Measurements from ENCODE around the gene HOXB5. TPM values are rescaled to one million over a fixed set of nuclear protein-coding genes. Genes with fewer than 3 reads are reported as not detected.

The HOXB5 gene
- total RNA-seq, 1 donor from 2014 or later: not detected

DNA sequence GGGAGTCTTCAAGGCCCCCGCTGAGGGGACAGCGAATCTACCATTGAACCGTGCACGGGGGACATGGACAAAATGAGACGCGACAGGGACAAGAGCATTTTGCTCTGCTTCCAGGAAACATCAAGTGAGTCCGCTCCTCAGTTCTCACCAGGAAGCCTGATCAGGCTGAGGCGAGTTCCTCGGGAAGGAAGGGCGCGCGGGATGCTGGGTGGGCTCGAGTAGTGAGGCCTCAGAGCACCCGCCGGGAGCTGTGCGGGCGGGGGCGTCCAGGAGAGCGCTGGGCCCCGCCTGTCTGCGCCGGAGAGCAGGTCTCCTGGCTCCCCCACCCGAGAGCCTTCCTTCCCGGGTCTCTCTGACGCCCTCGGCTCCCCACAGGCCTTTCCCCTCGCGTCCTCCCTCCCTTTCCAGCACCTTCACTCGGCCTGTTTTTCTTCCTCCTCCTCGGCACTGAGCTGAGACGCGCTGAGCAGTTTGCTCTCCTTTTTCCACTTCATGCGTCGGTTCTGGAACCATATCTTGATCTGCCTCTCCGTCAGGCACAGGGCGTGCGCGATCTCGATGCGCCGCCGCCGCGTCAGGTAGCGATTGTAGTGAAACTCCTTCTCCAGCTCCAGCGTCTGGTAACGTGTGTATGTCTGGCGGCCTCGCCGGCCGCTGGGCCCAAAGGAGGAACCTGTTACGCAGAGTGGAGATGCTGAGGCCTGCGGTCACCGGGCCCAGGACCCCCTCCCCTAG, 2.6 kb upstream of the HOXB5 start:
- Histone ChIP-seq H3K27ac (ENCODE audit: low read depth, low read length) (no peak overlapping the region), H3K9me3 (ENCODE audit: control insufficient read depth in 3 of 3, low read length in 3 of 3) (no peaks in the 10 kb centered on the region), H3K9ac (ENCODE audit: low read depth in 1 of 3, low read length in 3 of 3) (no peak overlapping the region), H3K4me3 (ENCODE audit: low read length in 3 of 3) (no peak overlapping the region), H3K27me3 (ENCODE audit: control insufficient read depth in 3 of 3, insufficient read depth in 3 of 3, low read length in 3 of 3) (peaks cover 86 to 94% (median 92%) of the 10 kb centered on the region in 3 donors), H3K36me3 (ENCODE audit: control insufficient read depth in 3 of 3, insufficient read depth in 3 of 3, low read length in 3 of 3) (no peaks in the 10 kb centered on the region), H3K4me1 (ENCODE audit: control insufficient read depth in 3 of 3, insufficient read depth in 3 of 3, low read length in 3 of 3) (peaks cover 12 to 30% (median 28%) of the 10 kb centered on the region in 3 donors)

DNA sequence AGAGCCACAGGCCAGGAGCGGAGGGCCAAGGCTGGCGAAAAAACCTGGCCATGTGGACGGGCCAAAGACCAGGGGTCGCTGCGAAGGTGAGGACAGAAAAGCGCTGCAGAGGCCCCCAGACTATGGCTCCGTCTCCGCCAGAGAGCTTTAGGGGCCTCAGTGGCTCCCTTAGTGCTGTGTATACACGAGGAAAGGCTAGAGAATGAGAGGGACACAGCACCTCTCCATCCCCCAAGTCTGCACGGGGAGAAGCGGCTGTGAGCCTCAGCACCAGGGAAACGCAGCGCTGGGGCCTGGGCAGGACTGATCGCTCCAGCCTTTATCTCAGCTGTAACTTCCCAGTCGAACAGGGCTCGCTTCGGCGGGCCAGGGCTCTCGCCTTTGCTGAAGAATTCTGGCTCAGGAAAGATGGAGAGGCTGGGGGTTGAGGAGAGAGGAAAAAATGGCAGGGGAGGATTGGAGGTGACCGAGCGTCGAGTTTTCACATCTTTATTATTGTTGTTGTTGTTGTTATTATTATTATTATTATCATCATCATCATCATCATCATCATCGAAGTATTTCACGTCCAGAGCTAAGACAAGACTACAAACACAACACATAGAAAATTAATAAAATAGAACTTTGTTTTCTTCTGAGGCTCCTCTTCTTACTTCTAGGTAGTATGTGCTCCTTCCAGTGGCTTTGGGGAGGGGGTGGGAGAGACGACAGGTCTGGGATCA, 1.9 kb upstream of the HOXB5 start:
- no peak overlapping the region for H3K9ac ChIP-seq (ENCODE audit: low read depth in 1 of 3, low read length in 3 of 3)
- peaks cover 86 to 94% (median 92%) of the 10 kb centered on the region in 3 donors for H3K27me3 ChIP-seq (ENCODE audit: control insufficient read depth in 3 of 3, insufficient read depth in 3 of 3, low read length in 3 of 3)
- H3K27ac ChIP-seq (ENCODE audit: low read depth, low read length): no peak overlapping the region
- H3K4me3 ChIP-seq (ENCODE audit: low read length in 3 of 3): no peak overlapping the region
- H3K4me1 ChIP-seq (ENCODE audit: control insufficient read depth in 3 of 3, insufficient read depth in 3 of 3, low read length in 3 of 3): peaks cover 12 to 30% (median 28%) of the 10 kb centered on the region in 3 donors
- no peaks in the 10 kb centered on the region for H3K9me3 ChIP-seq (ENCODE audit: control insufficient read depth in 3 of 3, low read length in 3 of 3)
- no peaks in the 10 kb centered on the region for H3K36me3 ChIP-seq (ENCODE audit: control insufficient read depth in 3 of 3, insufficient read depth in 3 of 3, low read length in 3 of 3)

DNA sequence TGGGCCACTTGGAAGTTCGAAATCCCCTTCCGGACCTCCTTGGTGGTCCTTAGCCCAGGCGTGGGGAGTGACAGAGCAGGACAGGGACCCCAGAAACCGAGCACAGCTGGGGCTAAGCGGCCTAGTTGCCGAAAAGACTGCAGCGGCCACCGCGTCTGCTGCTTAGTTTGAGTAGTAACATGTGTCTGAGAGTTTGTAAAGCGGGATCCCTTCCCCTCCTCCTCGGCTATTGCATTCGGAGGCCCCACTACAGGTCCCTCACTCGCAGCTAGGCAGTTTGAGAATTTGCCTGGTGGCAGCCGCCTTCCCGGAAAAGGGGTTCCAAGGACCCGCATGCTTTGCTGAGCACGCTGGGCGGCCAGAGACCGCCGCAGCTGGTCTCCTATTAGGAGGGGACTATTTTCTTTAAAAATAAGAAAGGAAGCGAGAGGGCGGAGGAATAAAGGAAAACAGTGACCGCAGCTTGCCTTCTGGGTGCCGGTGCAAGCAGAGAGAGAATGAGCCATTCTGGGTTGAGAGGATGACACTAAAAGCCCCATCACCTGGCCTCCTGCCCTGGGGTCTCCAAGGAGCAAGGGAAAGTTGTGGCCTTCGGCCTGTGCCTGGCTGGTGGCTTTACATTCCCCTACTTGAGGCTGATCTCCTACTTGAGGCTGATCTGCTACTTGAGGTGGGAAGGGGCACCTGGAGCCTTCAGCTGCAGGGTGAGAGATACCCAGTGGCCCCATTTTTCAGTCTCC, 1.1 kb upstream of the HOXB5 start:
- Histone ChIP-seq H3K9ac (ENCODE audit: low read depth in 1 of 3, low read length in 3 of 3) (no peak overlapping the region), H3K27ac (ENCODE audit: low read depth, low read length) (no peak overlapping the region)

GRCh38 chr17:48593840-48594537, 410 bp upstream of the HOXB5 start:
- H3K9me3 ChIP-seq (ENCODE audit: control insufficient read depth in 3 of 3, low read length in 3 of 3): no peaks in the 10 kb centered on the region
- peak overlapping the region in 1 of 3 donors; percentile 62 for H3K4me3 ChIP-seq (ENCODE audit: low read length in 3 of 3)
- no peak overlapping the region for H3K9ac ChIP-seq (ENCODE audit: low read depth in 1 of 3, low read length in 3 of 3)
- H3K27me3 ChIP-seq (ENCODE audit: control insufficient read depth in 3 of 3, insufficient read depth in 3 of 3, low read length in 3 of 3): peaks cover 80 to 91% (median 90%) of the 10 kb centered on the region in 3 donors
- peaks cover 12 to 30% (median 28%) of the 10 kb centered on the region in 3 donors for H3K4me1 ChIP-seq (ENCODE audit: control insufficient read depth in 3 of 3, insufficient read depth in 3 of 3, low read length in 3 of 3)
- no peak overlapping the region for H3K27ac ChIP-seq (ENCODE audit: low read depth, low read length)
- H3K36me3 ChIP-seq (ENCODE audit: control insufficient read depth in 3 of 3, insufficient read depth in 3 of 3, low read length in 3 of 3): no peaks in the 10 kb centered on the region

More for the DNA sequence above, 1.1 kb upstream of the HOXB5 start:
- peaks cover 12 to 30% (median 28%) of the 10 kb centered on the region in 3 donors for H3K4me1 ChIP-seq (ENCODE audit: control insufficient read depth in 3 of 3, insufficient read depth in 3 of 3, low read length in 3 of 3)
- no peak overlapping the region for H3K4me3 ChIP-seq (ENCODE audit: low read length in 3 of 3)
- no peaks in the 10 kb centered on the region for H3K36me3 ChIP-seq (ENCODE audit: control insufficient read depth in 3 of 3, insufficient read depth in 3 of 3, low read length in 3 of 3)
- peaks cover 83 to 92% (median 91%) of the 10 kb centered on the region in 3 donors for H3K27me3 ChIP-seq (ENCODE audit: control insufficient read depth in 3 of 3, insufficient read depth in 3 of 3, low read length in 3 of 3)
- no peaks in the 10 kb centered on the region for H3K9me3 ChIP-seq (ENCODE audit: control insufficient read depth in 3 of 3, low read length in 3 of 3)

DNA sequence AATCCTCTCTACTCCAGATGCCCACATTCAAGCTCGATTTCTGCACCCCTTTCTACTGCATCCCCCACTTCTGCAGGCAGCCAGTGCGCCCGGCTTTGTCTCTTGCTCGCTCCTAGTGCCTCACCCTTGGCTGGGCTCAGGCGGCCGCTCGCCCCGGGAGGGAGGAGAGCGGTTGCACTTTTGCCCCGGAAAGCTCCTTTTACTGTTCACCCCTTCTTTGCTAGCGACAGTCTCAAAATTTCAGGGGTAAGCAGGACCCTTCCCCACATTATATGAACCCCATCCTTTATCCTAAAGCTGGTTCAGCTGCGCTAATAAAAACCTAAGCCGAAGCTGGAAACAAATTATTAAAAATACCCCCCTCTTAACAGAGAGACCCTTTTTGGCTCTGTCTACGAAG, 1.0 kb downstream of the HOXB5 start:
- Histone ChIP-seq H3K36me3 (ENCODE audit: control insufficient read depth in 3 of 3, insufficient read depth in 3 of 3, low read length in 3 of 3) (no peaks in the 10 kb centered on the region), H3K4me3 (ENCODE audit: low read length in 3 of 3) (no peak overlapping the region), H3K9ac (ENCODE audit: low read depth in 1 of 3, low read length in 3 of 3) (no peak overlapping the region), H3K4me1 (ENCODE audit: control insufficient read depth in 3 of 3, insufficient read depth in 3 of 3, low read length in 3 of 3) (peaks cover 10 to 25% (median 17%) of the 10 kb centered on the region in 3 donors), H3K27ac (ENCODE audit: low read depth, low read length) (no peak overlapping the region), H3K27me3 (ENCODE audit: control insufficient read depth in 3 of 3, insufficient read depth in 3 of 3, low read length in 3 of 3) (peaks cover 67 to 91% (median 85%) of the 10 kb centered on the region in 3 donors), H3K9me3 (ENCODE audit: control insufficient read depth in 3 of 3, low read length in 3 of 3) (no peaks in the 10 kb centered on the region)

DNA sequence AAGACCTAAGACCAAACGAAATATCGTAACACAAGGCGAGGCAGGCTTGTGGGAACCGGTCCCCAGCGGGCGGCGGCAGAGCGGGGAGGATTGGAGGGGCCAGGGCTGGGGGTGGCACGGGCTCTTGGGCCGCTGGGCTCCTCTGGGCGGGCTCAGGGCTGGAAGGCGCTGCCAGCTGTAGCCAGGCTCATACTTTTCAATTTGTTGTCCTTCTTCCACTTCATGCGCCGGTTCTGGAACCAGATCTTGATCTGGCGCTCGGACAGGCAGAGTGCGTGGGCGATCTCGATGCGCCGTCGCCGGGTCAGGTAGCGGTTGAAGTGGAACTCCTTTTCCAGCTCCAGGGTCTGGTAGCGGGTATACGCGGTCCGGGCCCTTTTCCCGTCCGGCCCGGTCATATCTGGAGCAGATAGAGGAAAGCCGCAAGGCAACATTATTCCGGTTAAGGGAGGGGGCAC, 1.5 kb downstream of the HOXB5 start:
- H3K27ac ChIP-seq (ENCODE audit: low read depth, low read length): no peak overlapping the region
- H3K36me3 ChIP-seq (ENCODE audit: control insufficient read depth in 3 of 3, insufficient read depth in 3 of 3, low read length in 3 of 3): no peaks in the 10 kb centered on the region
- H3K4me3 ChIP-seq (ENCODE audit: low read length in 3 of 3): no peak overlapping the region
- H3K9me3 ChIP-seq (ENCODE audit: control insufficient read depth in 3 of 3, low read length in 3 of 3): no peaks in the 10 kb centered on the region
- H3K4me1 ChIP-seq (ENCODE audit: control insufficient read depth in 3 of 3, insufficient read depth in 3 of 3, low read length in 3 of 3): peaks cover 6 to 24% (median 12%) of the 10 kb centered on the region in 3 donors
- no peak overlapping the region for H3K9ac ChIP-seq (ENCODE audit: low read depth in 1 of 3, low read length in 3 of 3)
- H3K27me3 ChIP-seq (ENCODE audit: control insufficient read depth in 3 of 3, insufficient read depth in 3 of 3, low read length in 3 of 3): peaks cover 66 to 91% (median 84%) of the 10 kb centered on the region in 3 donors

GRCh38 chr17:48591255-48592056, 2.1 kb downstream of the HOXB5 start:
- Histone ChIP-seq H3K4me1 (ENCODE audit: control insufficient read depth in 3 of 3, insufficient read depth in 3 of 3, low read length in 3 of 3) (peaks cover 6 to 22% (median 10%) of the 10 kb centered on the region in 3 donors), H3K27ac (ENCODE audit: low read depth, low read length) (no peak overlapping the region), H3K9ac (ENCODE audit: low read depth in 1 of 3, low read length in 3 of 3) (no peak overlapping the region), H3K27me3 (ENCODE audit: control insufficient read depth in 3 of 3, insufficient read depth in 3 of 3, low read length in 3 of 3) (peaks cover 64 to 91% (median 84%) of the 10 kb centered on the region in 3 donors), H3K36me3 (ENCODE audit: control insufficient read depth in 3 of 3, insufficient read depth in 3 of 3, low read length in 3 of 3) (no peaks in the 10 kb centered on the region), H3K4me3 (ENCODE audit: low read length in 3 of 3) (no peak overlapping the region), H3K9me3 (ENCODE audit: control insufficient read depth in 3 of 3, low read length in 3 of 3) (no peaks in the 10 kb centered on the region)

DNA sequence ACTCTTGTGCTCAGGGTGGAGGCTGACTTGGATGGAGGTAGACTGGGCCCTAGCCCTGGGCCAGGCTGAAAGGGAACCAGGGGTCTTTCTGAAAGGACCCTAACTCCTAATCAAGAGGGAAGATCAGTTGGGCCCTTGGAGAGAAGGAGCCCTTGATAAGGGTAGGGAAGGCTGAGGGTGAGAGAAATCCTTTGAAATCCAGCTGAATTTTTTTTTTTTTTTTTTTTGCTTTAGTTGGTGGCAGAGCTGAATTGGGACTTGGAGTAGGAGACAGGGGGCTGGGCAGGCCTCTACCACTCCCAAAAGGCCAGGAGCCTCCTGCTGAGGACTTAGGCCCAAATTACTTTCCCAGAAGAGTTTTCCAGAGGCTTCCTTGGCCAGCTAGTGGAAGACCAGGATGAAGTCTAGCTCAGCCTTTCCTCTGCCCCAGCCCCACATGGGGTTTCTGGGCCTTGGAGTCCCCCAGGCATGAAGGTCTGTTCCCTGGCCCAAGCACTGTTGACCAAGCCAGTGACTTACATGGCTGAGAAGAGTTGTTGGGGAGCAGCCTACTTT, 2.9 kb downstream of the HOXB5 start:
- H3K27me3 ChIP-seq (ENCODE audit: control insufficient read depth in 3 of 3, insufficient read depth in 3 of 3, low read length in 3 of 3): peaks cover 60 to 91% (median 84%) of the 10 kb centered on the region in 3 donors
- H3K9ac ChIP-seq (ENCODE audit: low read depth in 1 of 3, low read length in 3 of 3): no peak overlapping the region
- no peaks in the 10 kb centered on the region for H3K9me3 ChIP-seq (ENCODE audit: control insufficient read depth in 3 of 3, low read length in 3 of 3)
- no peaks in the 10 kb centered on the region for H3K36me3 ChIP-seq (ENCODE audit: control insufficient read depth in 3 of 3, insufficient read depth in 3 of 3, low read length in 3 of 3)
- H3K4me1 ChIP-seq (ENCODE audit: control insufficient read depth in 3 of 3, insufficient read depth in 3 of 3, low read length in 3 of 3): peaks cover 12 to 28% (median 14%) of the 10 kb centered on the region in 3 donors
- H3K4me3 ChIP-seq (ENCODE audit: low read length in 3 of 3): no peak overlapping the region
- H3K27ac ChIP-seq (ENCODE audit: low read depth, low read length): no peak overlapping the region

Data from skeletal muscle tissue (tissue), 4 donors.